ENCODE measurements around the gene TBC1D20. TPM values are rescaled to one million over a fixed set of nuclear protein-coding genes. Genes with fewer than 3 reads are reported as not detected.

Gene TBC1D20
- total RNA-seq, 1 donor: 64.8 TPM

- TF ChIP-seq, protein P1, sequence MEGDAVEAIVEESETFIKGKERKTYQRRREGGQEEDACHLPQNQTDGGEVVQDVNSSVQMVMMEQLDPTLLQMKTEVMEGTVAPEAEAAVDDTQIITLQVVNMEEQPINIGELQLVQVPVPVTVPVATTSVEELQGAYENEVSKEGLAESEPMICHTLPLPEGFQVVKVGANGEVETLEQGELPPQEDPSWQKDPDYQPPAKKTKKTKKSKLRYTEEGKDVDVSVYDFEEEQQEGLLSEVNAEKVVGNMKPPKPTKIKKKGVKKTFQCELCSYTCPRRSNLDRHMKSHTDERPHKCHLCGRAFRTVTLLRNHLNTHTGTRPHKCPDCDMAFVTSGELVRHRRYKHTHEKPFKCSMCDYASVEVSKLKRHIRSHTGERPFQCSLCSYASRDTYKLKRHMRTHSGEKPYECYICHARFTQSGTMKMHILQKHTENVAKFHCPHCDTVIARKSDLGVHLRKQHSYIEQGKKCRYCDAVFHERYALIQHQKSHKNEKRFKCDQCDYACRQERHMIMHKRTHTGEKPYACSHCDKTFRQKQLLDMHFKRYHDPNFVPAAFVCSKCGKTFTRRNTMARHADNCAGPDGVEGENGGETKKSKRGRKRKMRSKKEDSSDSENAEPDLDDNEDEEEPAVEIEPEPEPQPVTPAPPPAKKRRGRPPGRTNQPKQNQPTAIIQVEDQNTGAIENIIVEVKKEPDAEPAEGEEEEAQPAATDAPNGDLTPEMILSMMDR (IDR thresholded peaks at IDR 0.05; ENCODE audit: extremely low read depth, low read depth, low read length): no peak
- H3K4me3 ChIP-seq (ENCODE audit: insufficient read depth, low read length): no peak overlapping the region
- no peak overlapping the region for H3K27ac ChIP-seq (ENCODE audit: low read depth, low read length)
- no peaks in the 10 kb centered on the region for H3K27me3 ChIP-seq (ENCODE audit: insufficient read depth, low read length)
- peaks cover 33% of the 10 kb centered on the region for H4K20me1 ChIP-seq (ENCODE audit: insufficient read depth, low read length)
- no peak overlapping the region for H3K4me2 ChIP-seq (ENCODE audit: insufficient read depth, low read length)
- no peaks in the 10 kb centered on the region for H3K9me3 ChIP-seq (ENCODE audit: low read depth, low read length)
- no peak overlapping the region for H2AFZ ChIP-seq (ENCODE audit: low read length)
- DNase-seq (ENCODE audit: insufficient read length, low spot score, missing footprints): no peak
- peaks cover 64% of the 10 kb centered on the region for H3K36me3 ChIP-seq (ENCODE audit: insufficient read depth, low read length)
- peaks cover 16% of the 10 kb centered on the region for H3K4me1 ChIP-seq (ENCODE audit: insufficient read depth, low read length)
- peaks cover 55% of the 10 kb centered on the region for H3K79me2 ChIP-seq (ENCODE audit: insufficient read depth, low read length)
Observed at GRCh38 chr20:444117-444516, 18.2 kb downstream of the TBC1D20 start.

- TF ChIP-seq, protein P1 (IDR thresholded peaks at IDR 0.05; ENCODE audit: extremely low read depth, low read depth, low read length): no peak
- H3K4me3 ChIP-seq (ENCODE audit: insufficient read depth, low read length): no peak overlapping the region
- peaks cover 16% of the 10 kb centered on the region for H3K4me1 ChIP-seq (ENCODE audit: insufficient read depth, low read length)
- no peak overlapping the region for H3K4me2 ChIP-seq (ENCODE audit: insufficient read depth, low read length)
- H3K27me3 ChIP-seq (ENCODE audit: insufficient read depth, low read length): no peaks in the 10 kb centered on the region
- H3K79me2 ChIP-seq (ENCODE audit: insufficient read depth, low read length): peaks cover 48% of the 10 kb centered on the region
- no peak overlapping the region for H3K27ac ChIP-seq (ENCODE audit: low read depth, low read length)
- H3K9me3 ChIP-seq (ENCODE audit: low read depth, low read length): no peaks in the 10 kb centered on the region
- H3K36me3 ChIP-seq (ENCODE audit: insufficient read depth, low read length): peaks cover 73% of the 10 kb centered on the region
- peaks cover 33% of the 10 kb centered on the region for H4K20me1 ChIP-seq (ENCODE audit: insufficient read depth, low read length)
- H2AFZ ChIP-seq (ENCODE audit: low read length): no peak overlapping the region
- peak; percentile 59 for DNase-seq (ENCODE audit: insufficient read length, low spot score, missing footprints)
Observed at GRCh38 chr20:443223-443775, 19.0 kb downstream of the TBC1D20 start.

DNA sequence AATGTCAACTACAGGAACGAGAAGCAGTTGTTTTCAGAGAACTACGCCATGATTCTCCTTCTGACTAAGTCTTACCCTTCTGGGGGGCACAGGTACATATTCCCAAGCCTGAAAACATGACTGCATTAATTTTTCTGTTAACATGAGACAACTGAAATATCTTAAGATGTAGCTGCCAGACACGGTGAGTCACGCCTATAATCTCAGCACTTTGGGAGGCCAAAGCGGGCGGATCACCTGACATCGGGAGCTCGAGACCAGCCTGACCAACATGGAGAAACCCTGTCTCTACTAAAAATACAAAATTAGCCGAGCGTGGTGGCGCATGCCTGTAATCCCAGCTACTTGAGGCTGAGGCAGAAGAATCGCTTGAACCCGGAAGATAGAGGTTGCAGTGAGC, 21.7 kb downstream of the TBC1D20 start:
- Histone ChIP-seq H3K27me3 (ENCODE audit: insufficient read depth, low read length) (no peaks in the 10 kb centered on the region), H3K4me1 (ENCODE audit: insufficient read depth, low read length) (peaks cover 16% of the 10 kb centered on the region), H3K9me3 (ENCODE audit: low read depth, low read length) (no peaks in the 10 kb centered on the region), H3K79me2 (ENCODE audit: insufficient read depth, low read length) (peaks cover 25% of the 10 kb centered on the region), H3K36me3 (ENCODE audit: insufficient read depth, low read length) (peaks cover 81% of the 10 kb centered on the region), H3K4me2 (ENCODE audit: insufficient read depth, low read length) (no peak overlapping the region), H3K4me3 (ENCODE audit: insufficient read depth, low read length) (no peak overlapping the region), H2AFZ (ENCODE audit: low read length) (no peak overlapping the region), H4K20me1 (ENCODE audit: insufficient read depth, low read length) (peaks cover 22% of the 10 kb centered on the region), H3K27ac (ENCODE audit: low read depth, low read length) (no peak overlapping the region)
- DNase-seq (ENCODE audit: insufficient read length, low spot score, missing footprints): peak; percentile 21
- TF ChIP-seq, protein P1 (IDR thresholded peaks at IDR 0.05; ENCODE audit: extremely low read depth, low read depth, low read length): no peak

- Histone ChIP-seq H3K27ac (ENCODE audit: low read depth, low read length) (no peak overlapping the region), H3K36me3 (ENCODE audit: insufficient read depth, low read length) (peaks cover 85% of the 10 kb centered on the region), H3K4me3 (ENCODE audit: insufficient read depth, low read length) (no peak overlapping the region), H3K4me1 (ENCODE audit: insufficient read depth, low read length) (peaks cover 11% of the 10 kb centered on the region), H3K4me2 (ENCODE audit: insufficient read depth, low read length) (no peak overlapping the region), H3K27me3 (ENCODE audit: insufficient read depth, low read length) (no peaks in the 10 kb centered on the region), H2AFZ (ENCODE audit: low read length) (no peak overlapping the region), H4K20me1 (ENCODE audit: insufficient read depth, low read length) (peaks cover 17% of the 10 kb centered on the region), H3K9me3 (ENCODE audit: low read depth, low read length) (no peaks in the 10 kb centered on the region), H3K79me2 (ENCODE audit: insufficient read depth, low read length) (peaks cover 22% of the 10 kb centered on the region)
- DNase-seq (ENCODE audit: insufficient read length, low spot score, missing footprints): peak; percentile 49
- TF ChIP-seq, protein P1 (IDR thresholded peaks at IDR 0.05; ENCODE audit: extremely low read depth, low read depth, low read length): no peak
Observed at GRCh38 chr20:440148-440547, 22.2 kb downstream of the TBC1D20 start.
